HG03175 (cell line): Measurements from ENCODE around the gene ATRNL1.
"Not testable (repeated sequence)": the region's sequence is repeated elsewhere in the genome, so short reads cannot be mapped to it uniquely, and the experiment has no call there.

ENCODE experiments used
- ATAC-seq: cut with Tn5 transposase; IDR thresholded peaks from one replicate; pipeline ENCODE4 v1.9.1; 2021; ENCODE audit warnings: mild to moderate bottlenecking, moderate library complexity; ENCODE audit not compliant: unreplicated experiment

ATRNL1 gene

GRCh38 chr10:115092258-115092554 lies 959 bp upstream of the ATRNL1 start:
- ATAC-seq = peak; percentile 1

DNA sequence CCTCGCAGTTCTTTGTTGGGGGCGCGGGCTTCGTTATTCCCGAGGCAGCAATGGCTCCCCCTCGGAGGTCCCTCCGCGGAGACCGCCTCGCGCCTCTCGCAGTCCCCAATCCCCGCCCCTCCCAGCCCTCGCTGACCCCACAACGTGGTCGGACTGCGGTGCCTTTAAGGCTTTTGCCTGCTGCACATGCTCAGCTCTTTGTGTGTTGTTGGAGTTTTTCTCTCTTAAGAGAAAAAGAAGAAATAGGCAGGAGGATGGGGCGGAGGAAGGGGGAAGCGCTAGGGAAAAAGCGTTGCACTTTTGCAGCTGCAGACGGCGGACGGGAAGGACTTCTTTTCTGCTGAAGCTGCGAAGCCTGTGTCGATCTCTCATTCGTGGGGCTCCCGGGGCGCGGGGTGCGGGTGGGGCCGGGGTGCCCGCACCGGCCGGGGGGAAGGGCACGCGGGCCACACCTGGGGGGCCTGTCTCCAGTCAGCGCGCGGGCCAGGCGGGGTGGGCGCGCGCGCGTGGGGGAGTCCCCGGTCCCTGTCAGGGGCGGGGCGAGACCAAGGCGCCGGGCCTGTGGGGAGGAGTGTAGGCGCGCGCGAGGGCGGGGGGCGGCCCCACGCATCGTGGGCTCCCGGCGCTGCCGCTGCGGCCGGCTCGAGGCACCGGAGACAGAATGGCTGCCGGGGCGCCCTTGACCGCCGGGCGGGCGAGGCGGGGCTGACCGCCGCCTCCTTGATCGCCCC lies 445 bp upstream of the ATRNL1 start:
- ATAC-seq = peak; percentile 67

DNA sequence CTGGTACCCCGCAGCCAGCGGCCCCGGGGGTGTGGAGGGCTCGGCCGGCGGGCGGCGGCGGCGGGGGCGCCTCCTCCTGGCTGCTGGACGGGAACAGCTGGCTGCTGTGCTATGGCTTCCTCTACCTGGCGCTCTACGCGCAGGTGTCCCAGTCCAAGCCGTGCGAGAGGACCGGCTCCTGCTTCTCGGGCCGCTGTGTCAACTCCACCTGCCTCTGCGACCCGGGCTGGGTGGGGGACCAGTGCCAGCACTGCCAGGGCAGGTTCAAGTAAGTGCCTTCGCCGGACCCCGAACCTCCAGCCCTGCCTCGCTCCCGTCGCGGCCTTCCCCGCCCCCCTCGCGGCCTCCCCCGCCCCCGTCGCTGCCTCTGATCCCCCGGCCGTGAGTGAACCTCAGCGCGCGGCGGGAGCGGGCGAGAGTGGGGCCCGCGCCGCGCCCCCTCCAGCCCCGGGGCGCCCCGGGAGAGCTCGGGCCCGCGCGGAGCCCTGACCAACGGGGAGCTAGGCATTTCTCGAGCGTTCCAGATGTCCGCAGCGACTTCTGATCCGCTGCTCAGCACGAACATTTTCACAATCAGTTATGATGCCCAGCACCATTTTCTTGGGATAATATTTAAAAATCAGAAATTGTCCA lies 727 bp downstream of the ATRNL1 start:
- peak; percentile 54 for ATAC-seq

DNA sequence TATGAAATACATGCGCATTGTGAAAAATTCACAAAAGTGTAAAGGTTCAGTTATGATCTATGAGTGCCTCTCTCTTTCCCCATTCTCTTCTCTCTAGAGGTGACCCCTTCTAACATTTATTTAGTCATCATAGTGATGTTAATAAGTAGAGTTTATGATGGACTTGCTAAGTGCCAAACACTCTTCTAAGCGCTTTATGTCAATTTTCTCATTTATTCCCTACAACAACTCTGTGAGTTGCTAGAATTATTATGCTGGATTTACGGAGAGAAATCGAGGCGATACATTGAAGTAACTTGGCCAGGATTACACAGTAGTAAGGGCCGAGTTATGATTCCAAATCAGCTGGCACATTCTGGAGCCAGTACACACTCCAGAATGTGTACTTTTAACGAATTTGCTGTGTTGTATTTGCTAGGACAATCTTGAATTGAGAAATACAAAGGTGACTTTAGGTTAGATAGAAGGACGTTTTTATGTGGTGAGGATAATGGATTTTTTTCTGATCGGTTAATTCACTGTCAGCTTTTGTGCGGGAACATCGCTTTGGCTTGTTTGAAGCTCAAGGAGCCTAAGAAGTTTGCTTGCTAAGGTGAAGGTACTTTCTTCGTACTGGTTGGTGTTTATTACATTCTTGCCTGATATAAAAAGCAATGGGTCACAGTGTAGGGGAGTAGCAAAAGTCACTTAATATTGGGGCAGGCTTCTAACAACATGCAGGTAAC lies 1.4 kb downstream of the ATRNL1 start:
- ATAC-seq = no peak

GRCh38 chr10:115095758-115096157 lies 2.6 kb downstream of the ATRNL1 start:
- no peak for ATAC-seq

DNA sequence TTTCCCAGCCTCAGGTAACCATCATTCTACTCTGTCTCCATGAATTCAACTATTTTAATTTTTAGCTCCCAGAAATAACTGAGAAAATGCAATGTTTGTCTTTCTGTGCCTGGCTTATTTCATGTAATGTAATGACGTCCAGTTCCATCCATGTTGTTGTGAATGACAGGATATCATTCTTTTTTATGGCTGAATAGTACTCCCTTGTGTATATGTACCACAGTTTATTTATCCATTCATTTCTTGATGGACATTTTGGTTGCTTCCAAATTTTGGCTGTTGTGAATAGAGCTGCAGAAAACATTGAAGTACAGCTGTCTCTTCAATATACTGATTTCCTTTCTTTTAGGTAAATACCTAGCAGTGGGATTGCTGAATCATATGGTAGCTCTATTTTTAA lies 10.5 kb downstream of the ATRNL1 start:
- no peak for ATAC-seq

GRCh38 chr10:115105411-115105810 lies 12.2 kb downstream of the ATRNL1 start:
- ATAC-seq = not testable (repeated sequence)

DNA sequence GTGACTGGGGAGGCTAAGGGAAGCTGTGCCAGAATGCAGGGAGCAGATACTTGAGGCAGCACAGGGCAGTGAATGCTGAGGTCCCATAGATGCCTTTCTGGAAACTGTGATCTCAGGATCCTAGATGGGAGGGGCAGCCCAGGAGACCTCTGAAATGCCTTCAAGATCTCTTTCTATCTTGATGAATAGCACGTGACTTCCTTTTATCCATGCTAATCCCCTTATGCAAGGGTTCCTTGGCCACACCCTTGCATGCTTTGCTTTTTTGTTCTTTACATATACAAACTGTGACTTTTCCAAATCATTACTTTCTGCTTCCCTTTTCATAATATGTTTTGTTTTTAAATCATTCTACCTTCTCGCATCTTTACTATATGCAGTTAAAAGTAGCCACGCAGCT lies 14.7 kb downstream of the ATRNL1 start:
- no peak for ATAC-seq

- no peak for ATAC-seq
These were observed 24.1 kb downstream of the ATRNL1 start for GRCh38 chr10:115117301-115117700.

DNA sequence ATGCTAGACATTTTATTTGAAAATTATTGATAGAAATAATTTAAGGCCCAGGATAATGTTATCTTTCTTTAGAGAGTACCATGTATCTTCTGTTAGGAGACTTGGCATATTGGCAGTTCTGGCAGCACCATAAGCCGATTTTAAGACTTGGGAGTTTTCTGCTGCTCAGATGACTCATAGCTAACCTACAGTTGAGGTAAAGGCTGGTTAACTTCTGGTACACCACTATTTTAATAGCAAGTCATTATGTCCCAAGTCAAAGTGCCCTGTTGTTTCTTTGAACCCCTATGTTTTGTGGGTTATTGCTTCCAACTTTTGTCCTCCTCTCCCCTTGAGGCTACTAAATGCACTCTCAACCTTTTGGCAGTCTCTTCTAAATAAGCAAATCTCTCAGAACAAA lies 25.2 kb downstream of the ATRNL1 start:
- no peak for ATAC-seq

- no peak for ATAC-seq
These were observed 32.3 kb downstream of the ATRNL1 start for GRCh38 chr10:115125505-115125904.

DNA sequence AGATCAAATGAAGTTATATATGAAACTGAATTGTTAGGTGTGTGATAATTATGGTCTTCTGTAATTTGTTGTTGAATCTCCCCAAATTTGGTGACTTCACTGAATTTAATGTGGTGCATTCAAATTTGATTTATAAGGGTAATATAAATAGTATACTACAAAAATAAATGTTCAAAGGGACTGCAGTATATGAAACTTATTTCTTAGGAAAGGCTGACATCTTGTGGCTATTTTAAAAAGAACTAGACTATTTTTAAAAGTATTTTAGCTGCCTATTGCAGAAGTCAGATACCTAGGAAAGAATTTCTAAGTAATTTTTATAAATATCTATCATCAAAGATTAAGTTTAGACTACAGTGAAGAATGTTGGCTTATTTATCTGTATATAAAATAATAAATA lies 36.6 kb downstream of the ATRNL1 start:
- ATAC-seq = no peak

- ATAC-seq = no peak
These were observed 43.5 kb downstream of the ATRNL1 start for GRCh38 chr10:115136616-115137015.

DNA sequence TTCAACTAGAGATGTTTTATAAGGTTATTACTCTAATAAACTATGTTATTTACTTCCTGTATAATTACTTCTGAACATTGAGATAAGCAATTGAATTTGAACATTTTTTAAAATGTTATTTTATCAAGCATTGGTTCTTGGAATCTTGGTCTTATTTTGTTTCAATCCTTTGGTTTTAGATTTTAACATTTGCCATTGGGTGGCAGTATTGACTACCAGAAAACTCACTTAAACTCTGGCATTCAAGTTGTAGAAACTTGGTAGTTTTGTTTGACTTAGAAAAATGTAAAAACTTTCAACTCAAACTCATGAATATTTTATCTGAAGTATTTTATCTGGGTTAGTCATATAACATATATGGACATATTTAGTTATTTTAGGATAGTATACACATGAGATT lies 48.1 kb downstream of the ATRNL1 start:
- ATAC-seq = no peak

GRCh38 chr10:115157357-115157756 lies 64.2 kb downstream of the ATRNL1 start:
- no peak for ATAC-seq

GRCh38 chr10:115163129-115163528 lies 70.0 kb downstream of the ATRNL1 start:
- no peak for ATAC-seq

DNA sequence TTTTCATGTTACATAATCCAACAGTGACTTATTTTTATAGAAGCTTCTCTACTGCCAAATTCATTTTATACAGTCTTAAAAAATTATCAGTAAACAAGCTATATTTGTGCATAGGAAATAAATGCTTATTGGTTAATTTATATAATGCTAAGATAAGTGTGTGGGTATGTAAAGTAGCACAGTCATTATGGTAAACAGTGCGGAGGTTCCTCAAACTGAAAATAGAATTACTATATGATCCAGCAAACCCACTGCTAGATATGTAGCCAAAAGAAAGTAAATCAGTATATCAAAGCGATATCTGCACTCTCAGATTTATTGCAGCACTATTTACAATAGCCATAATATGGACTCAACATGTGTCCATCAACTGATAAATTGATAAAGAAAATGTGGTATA lies 71.1 kb downstream of the ATRNL1 start:
- ATAC-seq = no peak

DNA sequence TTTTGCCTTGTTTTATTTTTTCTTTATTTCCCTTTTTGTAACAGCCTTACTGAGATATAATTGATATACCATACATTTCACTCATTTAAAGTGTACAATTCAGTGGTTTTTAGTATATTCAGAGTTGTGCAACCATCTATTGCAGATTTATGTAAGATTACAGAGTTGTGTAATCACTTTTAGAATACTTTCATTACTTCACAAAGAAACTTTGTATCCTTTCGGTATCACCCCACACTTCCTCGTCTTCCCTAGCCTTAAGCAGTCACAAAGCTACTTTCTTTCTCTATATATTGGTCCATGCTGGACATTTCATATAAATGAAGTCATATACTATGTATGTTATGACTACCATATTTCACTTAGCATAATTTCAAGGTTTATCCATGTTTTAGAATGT lies 74.6 kb downstream of the ATRNL1 start:
- ATAC-seq = no peak

DNA sequence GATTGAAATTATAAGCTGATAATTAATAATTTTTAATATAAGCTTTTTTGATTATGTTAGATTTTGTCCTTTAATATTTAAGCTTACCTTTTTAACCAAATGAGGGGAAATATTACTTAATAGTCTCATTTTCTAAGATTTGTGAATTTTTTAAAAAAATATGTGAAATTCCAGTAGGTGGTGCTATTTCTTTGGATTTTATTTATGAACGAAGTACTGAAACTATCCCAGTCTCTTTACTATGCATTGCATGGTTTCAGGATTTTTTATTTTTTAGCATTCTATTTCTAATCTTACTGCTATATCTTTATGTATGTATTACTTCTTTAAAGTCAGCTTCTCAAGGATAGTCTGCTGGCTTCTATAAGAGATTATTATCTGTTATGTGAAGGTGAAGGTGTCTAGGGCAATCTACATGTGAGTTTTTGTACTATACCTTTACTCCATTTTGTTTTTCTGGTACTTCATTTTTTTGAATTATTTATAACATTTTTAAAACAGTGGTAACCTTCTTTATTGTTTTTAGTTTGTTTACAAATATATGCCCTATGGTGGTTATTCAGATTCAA lies 78.3 kb downstream of the ATRNL1 start:
- ATAC-seq = peak; percentile 35

DNA sequence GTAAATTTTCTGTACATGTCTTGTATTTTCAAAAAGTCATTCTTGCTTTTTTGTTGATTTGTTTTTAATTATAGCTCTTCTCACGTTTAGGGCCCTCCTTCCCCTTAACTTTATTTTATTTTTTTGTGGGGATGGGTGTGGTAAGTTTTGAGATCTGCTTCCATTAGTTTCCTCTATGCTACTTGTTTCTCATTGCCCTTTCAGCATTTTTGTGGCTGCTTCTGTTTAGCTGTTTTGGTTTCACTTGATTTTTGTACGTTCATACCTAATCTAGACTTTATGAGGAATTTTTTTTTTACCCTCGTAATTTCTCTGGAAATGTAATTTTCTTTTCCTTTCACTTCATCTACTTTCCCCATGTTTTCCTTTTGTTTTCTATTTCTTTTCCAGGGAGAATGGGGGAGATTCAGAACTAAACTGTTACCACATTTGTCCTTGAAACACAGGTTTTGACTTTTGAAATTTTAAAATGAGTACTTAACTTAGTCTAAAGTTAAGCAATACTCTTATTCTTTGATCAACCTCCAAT lies 80.8 kb downstream of the ATRNL1 start:
- no peak for ATAC-seq

DNA sequence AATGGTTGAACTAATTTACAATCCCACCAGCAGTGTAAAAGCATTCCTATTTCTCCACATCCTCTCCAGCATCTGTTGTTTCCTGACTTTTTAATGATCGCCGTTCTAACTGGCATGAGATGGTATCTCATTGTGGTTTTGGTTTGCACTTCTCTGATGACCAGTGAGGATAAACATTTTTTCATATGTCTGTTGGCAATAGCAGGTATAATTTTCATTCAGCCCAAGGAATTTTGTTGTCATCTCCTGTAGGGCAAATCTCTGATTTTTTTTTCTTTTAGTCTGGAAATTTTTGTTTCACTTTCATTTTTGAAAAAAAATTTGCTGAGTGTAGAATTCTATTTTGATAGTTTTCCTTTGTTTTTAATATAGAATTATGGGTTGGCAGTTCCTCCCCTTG lies 114.1 kb downstream of the ATRNL1 start:
- ATAC-seq = not testable (repeated sequence)

GRCh38 chr10:115209133-115209532 lies 116.0 kb downstream of the ATRNL1 start:
- no peak for ATAC-seq
